Ascending aorta (tissue), 2 donors: ENCODE measurements around the gene HMCN2. TPM values are rescaled to one million over a fixed set of nuclear protein-coding genes. Genes with fewer than 3 reads are reported as not detected.

Experiments used
- DNase-seq, 2 donors: peaks; one replicate each; pipeline ENCODE4 v3.0.0-alpha.2; 2019; ENCODE audit warnings: low spot score in 2 of 2
- H3K27ac ChIP-seq, 2 donors: fragments of 200-600 bp; sonication (generic); one replicate each; pipeline ENCODE4 v1.5.1; 2016 to 2017; ENCODE audit warnings: mild to moderate bottlenecking in 1 of 2
- H3K27me3 ChIP-seq: fragments of 200-600 bp; sonication (generic); one replicate; pipeline ENCODE4 v1.5.1; 2017
- H3K36me3 ChIP-seq, 2 donors: fragments of 200-600 bp; sonication (generic); one replicate each; pipeline ENCODE4 v1.5.1; 2016
- H3K4me1 ChIP-seq, 2 donors: fragments of 200-600 bp; sonication (generic); one replicate each; pipeline ENCODE4 v1.5.1; 2016 to 2017; ENCODE audit warnings: mild to moderate bottlenecking in 1 of 2
- H3K4me3 ChIP-seq, 2 donors: fragments of 200-600 bp; sonication (generic); one replicate each; pipeline ENCODE4 v1.5.1; 2016 to 2017; ENCODE audit warnings: mild to moderate bottlenecking in 1 of 2
- H3K9me3 ChIP-seq, 2 donors: fragments of 200-600 bp; sonication (generic); one replicate each; pipeline ENCODE4 v1.5.1; 2016
- intact Hi-C: fragments of 100-400 bp; cut with DNase I; formaldehyde crosslinking; loops from one replicate; pipeline ENCODE4 v1.15.1; 2023
- total RNA-seq: library from RNA; depleted of rRNA; stranded (reverse); fragments of >200 nt; gene quantifications from one replicate; pipeline ENCODE4 v1.1.0, GENCODE V29; 2016
- TF ChIP-seq, protein P1 (sequence below), 3 experiments: fragments of 200-600 bp in 2 of 3; fragments of 450-650 bp in 1 of 3; sonication (generic) in 2 of 3; IDR thresholded peaks; one replicate each; pipeline ENCODE4 v1.5.1; 2016 to 2019; ENCODE audit warnings: antibody characterized with exemption in 3 of 3, mild to moderate bottlenecking in 1 of 3, moderate library complexity in 1 of 3

Gene HMCN2
- total RNA-seq, 1 donor from 2014 or later, result 7.5 TPM

DNA sequence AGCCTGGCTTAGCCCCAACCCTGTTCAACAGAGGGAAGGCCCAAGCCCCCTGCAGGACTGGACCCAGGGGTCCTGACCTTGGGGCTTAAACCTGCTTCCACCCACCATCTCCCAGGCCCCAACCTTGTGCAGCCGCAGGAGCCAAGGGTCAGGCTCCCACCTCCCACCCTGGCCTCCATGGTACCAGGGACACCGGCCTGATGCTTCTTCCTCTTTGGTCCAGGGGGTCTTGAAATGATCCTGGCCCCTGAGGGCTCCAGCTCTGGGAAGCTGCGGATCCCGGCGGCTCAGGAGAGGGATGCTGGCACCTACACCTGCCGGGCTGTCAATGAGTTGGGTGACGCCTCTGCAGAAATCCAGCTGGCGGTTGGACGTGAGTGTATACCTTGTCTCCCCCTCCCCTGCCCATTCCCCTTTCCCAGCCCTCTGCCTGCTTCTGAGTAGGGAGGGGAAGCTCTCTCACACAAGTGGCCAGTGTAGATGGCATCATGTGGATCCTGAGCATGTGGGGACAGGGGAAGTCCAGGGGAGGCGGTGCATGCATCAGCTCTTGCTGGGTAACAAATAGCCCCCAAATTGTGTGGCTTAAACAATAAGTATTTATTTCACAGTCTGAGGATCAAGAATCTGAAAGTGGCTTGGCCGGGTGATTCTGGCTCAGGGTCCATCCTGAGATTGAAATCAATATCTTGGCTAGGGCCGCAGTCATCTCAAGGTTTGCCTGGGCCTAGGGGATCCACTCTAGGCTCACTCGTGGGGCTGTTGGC lies 44.3 kb downstream of the HMCN2 start:
- Histone ChIP-seq H3K4me3 (no peak overlapping the region), H3K27ac (no peak overlapping the region), H3K4me1 (no peaks in the 10 kb centered on the region), H3K36me3 (no peaks in the 10 kb centered on the region), H3K27me3 (no peaks in the 10 kb centered on the region), H3K9me3 (no peaks in the 10 kb centered on the region)
- TF ChIP-seq, protein P1, sequence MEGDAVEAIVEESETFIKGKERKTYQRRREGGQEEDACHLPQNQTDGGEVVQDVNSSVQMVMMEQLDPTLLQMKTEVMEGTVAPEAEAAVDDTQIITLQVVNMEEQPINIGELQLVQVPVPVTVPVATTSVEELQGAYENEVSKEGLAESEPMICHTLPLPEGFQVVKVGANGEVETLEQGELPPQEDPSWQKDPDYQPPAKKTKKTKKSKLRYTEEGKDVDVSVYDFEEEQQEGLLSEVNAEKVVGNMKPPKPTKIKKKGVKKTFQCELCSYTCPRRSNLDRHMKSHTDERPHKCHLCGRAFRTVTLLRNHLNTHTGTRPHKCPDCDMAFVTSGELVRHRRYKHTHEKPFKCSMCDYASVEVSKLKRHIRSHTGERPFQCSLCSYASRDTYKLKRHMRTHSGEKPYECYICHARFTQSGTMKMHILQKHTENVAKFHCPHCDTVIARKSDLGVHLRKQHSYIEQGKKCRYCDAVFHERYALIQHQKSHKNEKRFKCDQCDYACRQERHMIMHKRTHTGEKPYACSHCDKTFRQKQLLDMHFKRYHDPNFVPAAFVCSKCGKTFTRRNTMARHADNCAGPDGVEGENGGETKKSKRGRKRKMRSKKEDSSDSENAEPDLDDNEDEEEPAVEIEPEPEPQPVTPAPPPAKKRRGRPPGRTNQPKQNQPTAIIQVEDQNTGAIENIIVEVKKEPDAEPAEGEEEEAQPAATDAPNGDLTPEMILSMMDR (IDR thresholded peaks at IDR 0.05), result no peak
- no peak for DNase-seq
- intact Hi-C loops, result no loop called here

DNA sequence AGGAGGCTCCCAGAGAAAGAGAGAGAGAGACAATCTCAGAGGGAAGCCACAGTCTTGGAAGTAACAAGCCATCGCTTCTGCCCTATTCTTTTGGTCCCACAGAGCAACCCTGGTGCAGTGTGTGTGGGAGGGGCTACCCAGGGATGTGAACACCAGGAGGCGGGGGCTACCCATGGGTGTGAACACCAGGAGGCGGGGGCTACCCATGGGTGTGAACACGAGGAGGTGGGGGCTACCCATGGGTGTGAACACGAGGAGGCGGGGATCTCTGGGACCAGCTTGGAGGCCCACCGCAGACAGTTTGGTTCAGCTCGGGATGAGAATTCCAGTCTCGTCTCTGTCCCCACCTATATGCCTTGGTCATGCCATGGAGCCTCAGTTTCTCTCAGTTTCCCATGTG lies 44.9 kb downstream of the HMCN2 start:
- H3K4me1 ChIP-seq, result no peaks in the 10 kb centered on the region
- no peak overlapping the region for H3K4me3 ChIP-seq
- intact Hi-C loops, result no loop called here
- no peak for DNase-seq
- no peaks in the 10 kb centered on the region for H3K36me3 ChIP-seq
- no peaks in the 10 kb centered on the region for H3K9me3 ChIP-seq
- no peaks in the 10 kb centered on the region for H3K27me3 ChIP-seq
- TF ChIP-seq, protein P1 (IDR thresholded peaks at IDR 0.05), result no peak
- no peak overlapping the region for H3K27ac ChIP-seq

DNA sequence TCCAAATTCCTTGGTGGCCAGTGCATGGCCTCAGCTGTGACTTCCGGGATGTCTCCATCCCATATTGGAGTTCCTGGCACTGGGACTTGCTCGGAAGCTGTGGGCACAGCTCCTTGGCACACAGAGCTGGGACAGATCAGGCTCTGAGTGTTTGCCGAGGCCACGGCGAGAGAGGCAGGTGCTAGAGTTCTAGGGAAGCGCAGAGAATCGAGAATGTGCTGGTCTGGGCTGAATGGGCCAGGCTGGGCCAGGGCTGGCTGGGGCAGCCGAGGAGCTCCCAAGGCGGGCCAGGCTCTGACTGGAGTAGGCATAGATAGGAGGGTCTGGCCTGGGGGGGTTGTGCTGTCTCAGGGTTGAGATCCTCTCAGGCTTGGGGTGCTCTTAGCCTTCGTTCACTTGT lies 45.4 kb downstream of the HMCN2 start:
- H3K4me1 ChIP-seq, result no peaks in the 10 kb centered on the region
- H3K4me3 ChIP-seq, result no peak overlapping the region
- intact Hi-C loops, result no loop called here
- no peak overlapping the region for H3K27ac ChIP-seq
- no peaks in the 10 kb centered on the region for H3K9me3 ChIP-seq
- no peak for DNase-seq
- no peaks in the 10 kb centered on the region for H3K36me3 ChIP-seq
- no peaks in the 10 kb centered on the region for H3K27me3 ChIP-seq
- TF ChIP-seq, protein P1 (IDR thresholded peaks at IDR 0.05), result no peak

DNA sequence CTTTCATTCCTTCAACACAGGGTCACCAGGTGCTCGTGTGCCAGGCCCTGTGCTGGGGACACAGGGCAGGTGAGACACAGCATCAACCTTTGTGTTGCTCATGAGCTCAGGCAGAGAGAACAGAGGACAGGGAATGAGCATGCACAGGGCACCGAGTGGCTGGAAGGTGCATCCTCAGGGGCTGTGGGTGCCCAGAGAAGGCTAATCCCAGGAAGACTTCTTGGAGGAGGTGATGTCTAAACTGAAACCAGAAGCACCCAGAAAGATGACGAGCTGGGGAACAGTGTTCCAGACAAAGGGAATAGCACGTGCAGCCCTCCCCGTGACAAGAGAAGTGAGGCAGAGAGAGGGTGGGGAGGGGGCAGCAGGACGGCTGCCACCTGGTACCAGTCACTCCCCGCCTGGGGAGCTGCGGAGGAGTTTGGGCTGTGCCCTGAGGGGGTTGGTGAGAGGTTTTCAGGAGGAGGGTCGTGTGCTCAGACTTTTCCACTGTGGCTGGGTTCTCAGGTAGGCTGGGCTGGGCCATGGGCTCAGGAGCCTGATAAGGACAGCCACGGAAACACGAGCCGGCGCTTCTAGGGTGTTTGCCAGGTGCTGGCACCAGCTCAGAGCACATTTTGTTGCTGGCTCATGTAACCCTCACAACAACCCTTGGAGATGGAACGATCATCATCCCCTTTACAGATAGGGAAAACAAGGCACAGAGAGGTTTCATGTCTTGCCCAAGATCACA lies 46.0 kb downstream of the HMCN2 start:
- Histone ChIP-seq H3K9me3 (no peaks in the 10 kb centered on the region), H3K36me3 (no peaks in the 10 kb centered on the region), H3K27me3 (no peaks in the 10 kb centered on the region), H3K27ac (no peak overlapping the region), H3K4me1 (no peaks in the 10 kb centered on the region), H3K4me3 (no peak overlapping the region)
- TF ChIP-seq, protein P1 (IDR thresholded peaks at IDR 0.05), result no peak
- intact Hi-C loops, result no loop called here
- no peak for DNase-seq

DNA sequence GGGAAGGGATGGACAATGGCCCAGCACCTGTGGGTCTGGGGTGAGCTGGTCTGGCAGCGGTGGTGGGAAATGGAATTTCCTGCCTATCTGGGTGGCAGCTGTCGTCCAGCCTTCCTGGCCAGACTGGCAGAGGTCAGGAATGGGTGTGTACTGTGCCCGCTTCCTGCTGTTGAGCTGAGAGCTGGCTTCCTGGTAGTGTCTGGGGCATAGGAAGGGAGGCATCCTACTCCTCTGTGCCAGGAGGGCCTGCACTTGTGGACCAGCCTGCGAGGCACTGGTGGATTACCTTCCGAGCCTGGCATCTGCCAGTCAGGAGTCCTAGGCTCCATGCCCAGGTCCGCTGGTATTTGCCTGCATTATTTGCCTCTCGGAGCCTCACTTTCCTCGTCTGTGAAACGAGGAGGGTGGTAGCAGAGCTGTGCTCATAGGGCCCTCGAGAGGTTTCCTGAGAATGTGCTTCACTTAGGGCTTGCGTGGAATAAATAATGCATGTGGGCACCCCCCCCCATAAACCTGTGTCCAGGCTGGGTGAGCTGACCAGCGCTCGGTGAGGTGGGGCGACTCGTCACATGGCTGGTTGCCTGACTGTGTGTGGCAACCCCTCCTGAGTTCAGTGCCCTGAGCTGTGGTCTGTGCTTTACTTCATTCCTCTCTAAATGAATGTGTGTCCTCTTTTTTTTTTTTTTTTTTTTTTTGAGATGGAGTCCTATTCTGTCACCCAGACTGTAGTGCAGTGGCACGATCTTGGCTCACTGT lies 47.7 kb downstream of the HMCN2 start:
- intact Hi-C loops, result no loop called here
- no peak for DNase-seq
- H3K4me3 ChIP-seq, result no peak overlapping the region
- no peaks in the 10 kb centered on the region for H3K9me3 ChIP-seq
- TF ChIP-seq, protein P1 (IDR thresholded peaks at IDR 0.05), result no peak
- H3K4me1 ChIP-seq, result no peaks in the 10 kb centered on the region
- H3K27me3 ChIP-seq, result no peaks in the 10 kb centered on the region
- no peak overlapping the region for H3K27ac ChIP-seq
- H3K36me3 ChIP-seq, result no peaks in the 10 kb centered on the region
